Ishikawa (cell line): Measurements from ENCODE around the gene RNF11.

Experiments
- CEBPB ChIP-seq: IDR thresholded peaks from 2 replicates; pipeline ENCODE4 v1.6.1; 2012
- CREB1 ChIP-seq: IDR thresholded peaks from 2 replicates; pipeline ENCODE4 v1.6.1; 2012; ENCODE audit warnings: low read depth
- EGR1 ChIP-seq: IDR thresholded peaks from 2 replicates; pipeline ENCODE4 v1.6.1; 2012
- EP300 ChIP-seq: IDR thresholded peaks from 2 replicates; pipeline ENCODE4 v1.6.1; 2012; ENCODE audit warnings: borderline replicate concordance
- FOXM1 ChIP-seq: IDR thresholded peaks from 2 replicates; pipeline ENCODE4 v1.6.1; 2012; ENCODE audit warnings: low read depth, borderline replicate concordance
- NFIC ChIP-seq: IDR thresholded peaks from 2 replicates; pipeline ENCODE4 v1.6.1; 2012
- RAD21 ChIP-seq: IDR thresholded peaks from 2 replicates; pipeline ENCODE4 v1.6.1; 2012; ENCODE audit warnings: low read depth
- TAF1 ChIP-seq: IDR thresholded peaks from 2 replicates; pipeline ENCODE4 v1.6.1; 2012; ENCODE audit warnings: low read depth, mild to moderate bottlenecking
- TCF12 ChIP-seq: IDR thresholded peaks from 2 replicates; pipeline ENCODE4 v1.6.1; 2012; ENCODE audit warnings: low read depth
- TEAD4 ChIP-seq: IDR thresholded peaks from 2 replicates; pipeline ENCODE4 v1.6.1; 2012
- YY1 ChIP-seq: IDR thresholded peaks from 2 replicates; pipeline ENCODE4 v1.6.1; 2012; ENCODE audit warnings: low read depth
- ZBTB7A ChIP-seq: IDR thresholded peaks from 2 replicates; pipeline ENCODE4 v1.6.1; 2012; ENCODE audit warnings: low read depth
- TF ChIP-seq, protein P1 (sequence below): IDR thresholded peaks from 2 replicates; pipeline ENCODE4 v1.6.1; 2012
- TF ChIP-seq, protein P2 (sequence below): IDR thresholded peaks from 2 replicates; pipeline ENCODE4 v1.6.1; 2012; ENCODE audit warnings: low read depth, mild to moderate bottlenecking

RNF11 gene

DNA sequence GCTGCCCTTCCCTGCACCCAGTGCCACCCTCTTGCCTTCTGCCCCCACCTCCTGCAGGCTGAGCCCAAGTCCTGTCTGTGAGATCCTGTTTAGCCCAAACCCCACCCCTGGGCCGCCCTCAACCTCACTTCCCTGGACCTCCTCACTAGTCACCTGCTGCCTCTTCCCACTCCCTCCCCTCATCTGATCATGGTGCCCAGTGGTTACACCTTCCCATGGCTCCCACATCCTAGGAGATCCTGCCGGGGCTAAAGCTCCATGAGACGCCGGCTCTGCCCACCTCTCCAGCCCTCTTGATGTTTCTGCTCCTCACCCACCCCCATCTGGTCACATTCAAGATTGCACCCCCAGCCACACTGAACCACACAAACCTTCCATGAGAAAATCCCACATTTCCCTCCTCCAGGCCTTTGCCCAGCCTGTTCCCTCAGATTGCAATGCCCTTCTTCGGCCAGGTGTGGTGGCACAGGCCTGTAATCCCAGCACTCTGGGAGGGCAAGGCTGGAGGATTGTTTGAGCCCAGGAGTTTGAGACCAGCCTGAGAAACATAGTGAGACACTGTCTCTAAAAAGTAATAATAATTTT is 77.3 kb downstream of the RNF11 start:
- no peak for TF ChIP-seq CREB1
- no peak for TF ChIP-seq EP300
- TF ChIP-seq, protein P1, sequence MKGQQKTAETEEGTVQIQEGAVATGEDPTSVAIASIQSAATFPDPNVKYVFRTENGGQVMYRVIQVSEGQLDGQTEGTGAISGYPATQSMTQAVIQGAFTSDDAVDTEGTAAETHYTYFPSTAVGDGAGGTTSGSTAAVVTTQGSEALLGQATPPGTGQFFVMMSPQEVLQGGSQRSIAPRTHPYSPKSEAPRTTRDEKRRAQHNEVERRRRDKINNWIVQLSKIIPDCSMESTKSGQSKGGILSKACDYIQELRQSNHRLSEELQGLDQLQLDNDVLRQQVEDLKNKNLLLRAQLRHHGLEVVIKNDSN, result no peak
- peak; percentile 48 for TF ChIP-seq RAD21

DNA sequence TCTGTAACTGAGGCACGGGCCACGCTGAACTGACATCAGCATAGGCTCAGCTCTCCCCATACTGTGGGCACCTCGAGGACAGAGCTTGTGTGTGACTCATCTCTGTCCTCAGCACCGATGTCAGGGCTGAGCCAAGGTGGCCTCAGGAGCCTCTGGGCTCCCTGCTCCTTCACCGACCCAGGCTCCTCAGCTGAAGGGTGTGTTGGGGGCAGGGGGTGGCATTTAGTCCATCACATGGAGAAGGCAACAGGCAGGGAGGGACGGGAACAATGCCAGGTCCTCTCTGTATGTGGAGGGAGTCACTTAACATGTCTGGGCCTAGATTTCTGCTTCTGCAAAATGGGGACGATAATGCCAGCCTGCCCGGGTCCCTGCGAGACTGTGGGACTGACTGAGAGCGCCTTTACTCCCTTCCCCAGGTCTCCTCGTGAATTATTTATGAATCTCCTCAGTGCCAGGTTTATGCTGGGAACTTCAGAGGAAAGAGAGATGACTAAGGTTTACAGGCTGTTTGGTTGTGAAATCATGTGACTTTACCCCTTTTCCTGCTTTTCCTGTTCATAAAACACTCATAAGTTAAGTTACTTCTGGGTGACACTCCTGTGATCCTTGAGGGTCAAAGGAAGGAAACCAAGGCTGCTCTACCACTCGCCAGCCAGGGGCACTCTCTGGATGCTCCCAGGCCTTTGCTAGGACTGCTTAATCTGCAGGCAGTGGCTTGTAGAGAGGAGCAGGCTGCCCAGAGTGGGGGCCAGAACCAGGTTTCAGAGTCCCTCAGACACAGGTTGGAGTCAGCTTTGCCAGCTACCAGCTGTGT is 78.1 kb downstream of the RNF11 start:
- TF ChIP-seq EGR1 (no peak), TAF1 (no peak), ZBTB7A (no peak), NFIC (no peak), FOXM1 (no peak)
- TF ChIP-seq, protein P2, sequence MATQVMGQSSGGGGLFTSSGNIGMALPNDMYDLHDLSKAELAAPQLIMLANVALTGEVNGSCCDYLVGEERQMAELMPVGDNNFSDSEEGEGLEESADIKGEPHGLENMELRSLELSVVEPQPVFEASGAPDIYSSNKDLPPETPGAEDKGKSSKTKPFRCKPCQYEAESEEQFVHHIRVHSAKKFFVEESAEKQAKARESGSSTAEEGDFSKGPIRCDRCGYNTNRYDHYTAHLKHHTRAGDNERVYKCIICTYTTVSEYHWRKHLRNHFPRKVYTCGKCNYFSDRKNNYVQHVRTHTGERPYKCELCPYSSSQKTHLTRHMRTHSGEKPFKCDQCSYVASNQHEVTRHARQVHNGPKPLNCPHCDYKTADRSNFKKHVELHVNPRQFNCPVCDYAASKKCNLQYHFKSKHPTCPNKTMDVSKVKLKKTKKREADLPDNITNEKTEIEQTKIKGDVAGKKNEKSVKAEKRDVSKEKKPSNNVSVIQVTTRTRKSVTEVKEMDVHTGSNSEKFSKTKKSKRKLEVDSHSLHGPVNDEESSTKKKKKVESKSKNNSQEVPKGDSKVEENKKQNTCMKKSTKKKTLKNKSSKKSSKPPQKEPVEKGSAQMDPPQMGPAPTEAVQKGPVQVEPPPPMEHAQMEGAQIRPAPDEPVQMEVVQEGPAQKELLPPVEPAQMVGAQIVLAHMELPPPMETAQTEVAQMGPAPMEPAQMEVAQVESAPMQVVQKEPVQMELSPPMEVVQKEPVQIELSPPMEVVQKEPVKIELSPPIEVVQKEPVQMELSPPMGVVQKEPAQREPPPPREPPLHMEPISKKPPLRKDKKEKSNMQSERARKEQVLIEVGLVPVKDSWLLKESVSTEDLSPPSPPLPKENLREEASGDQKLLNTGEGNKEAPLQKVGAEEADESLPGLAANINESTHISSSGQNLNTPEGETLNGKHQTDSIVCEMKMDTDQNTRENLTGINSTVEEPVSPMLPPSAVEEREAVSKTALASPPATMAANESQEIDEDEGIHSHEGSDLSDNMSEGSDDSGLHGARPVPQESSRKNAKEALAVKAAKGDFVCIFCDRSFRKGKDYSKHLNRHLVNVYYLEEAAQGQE, result no peak
- TF ChIP-seq, protein P1, result 0 out of 2 replicates have a peak, but pooled peaks have one; percentile 15

DNA sequence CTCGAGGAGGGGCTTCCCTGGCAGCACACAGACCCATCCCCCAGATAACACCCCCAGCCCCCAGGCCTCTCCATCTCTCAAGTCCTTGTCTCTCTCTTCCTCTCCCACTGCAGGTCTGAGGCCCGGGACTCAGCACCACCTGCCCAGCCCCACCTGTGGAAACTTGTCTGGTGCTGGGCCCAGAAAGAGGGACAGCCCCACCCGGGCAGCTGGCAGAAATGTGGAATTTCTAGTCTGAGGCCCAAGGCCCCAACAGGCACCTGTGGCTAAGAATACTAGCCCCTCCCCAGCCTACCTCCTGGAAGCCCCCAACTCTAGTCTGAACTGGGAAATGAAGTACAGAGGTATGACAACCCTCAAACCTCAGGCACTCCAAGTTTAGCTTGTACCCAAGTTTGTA is 78.9 kb downstream of the RNF11 start:
- TF ChIP-seq CREB1 (no peak), TCF12 (no peak)
- TF ChIP-seq, protein P2, result no peak

DNA sequence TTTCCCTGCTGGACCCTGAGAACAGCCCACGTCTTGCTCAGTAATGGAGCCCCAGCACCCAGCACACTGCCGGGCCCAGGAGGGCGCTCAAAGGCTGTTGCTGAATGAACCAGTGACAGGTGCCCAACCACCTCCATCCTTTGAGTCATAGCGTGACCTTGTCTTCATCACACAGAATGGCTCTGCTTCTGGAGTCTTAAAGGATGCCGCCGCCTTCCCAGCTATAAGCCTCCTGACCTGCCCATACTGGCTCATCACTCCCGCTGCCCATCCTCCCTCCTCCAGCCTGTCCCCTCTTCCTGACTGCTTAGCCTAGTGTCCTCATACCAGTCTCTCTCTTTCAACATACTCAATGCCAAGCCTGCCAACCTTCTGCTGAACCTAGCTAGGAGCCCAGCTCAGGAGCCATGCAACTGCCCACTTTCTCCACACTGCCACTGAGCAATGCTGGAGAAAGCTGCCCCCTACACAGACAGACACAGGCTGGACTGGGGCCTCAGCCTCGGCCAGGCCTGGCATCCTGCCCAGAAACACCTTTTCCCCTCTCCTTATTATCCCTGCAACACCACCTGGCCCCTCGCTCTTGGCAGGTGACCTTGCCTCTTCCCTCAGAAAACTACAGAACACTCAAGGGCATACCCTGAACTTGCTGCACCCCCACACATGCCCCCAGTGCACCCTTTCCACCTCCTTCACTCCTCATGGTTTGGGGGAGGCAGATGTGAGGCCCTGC is 80.2 kb downstream of the RNF11 start:
- no peak for TF ChIP-seq CEBPB

DNA sequence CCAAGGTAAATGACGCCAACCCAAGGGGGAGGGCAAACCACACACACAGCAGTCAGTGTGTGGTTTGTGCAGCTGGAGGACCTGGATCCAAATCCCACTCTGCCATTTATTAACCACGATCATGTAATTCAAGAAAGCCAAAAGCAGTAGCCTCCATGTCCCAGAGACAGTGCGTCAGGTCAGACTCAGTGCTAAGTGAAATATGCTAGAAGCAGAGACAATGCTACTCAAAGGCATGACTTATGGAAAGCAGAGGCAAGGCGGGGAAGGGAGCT is 80.7 kb downstream of the RNF11 start:
- TF ChIP-seq TEAD4 (no peak), NFIC (no peak), CREB1 (no peak), YY1 (no peak), RAD21 (no peak), EGR1 (no peak), TCF12 (no peak), CEBPB (no peak), ZBTB7A (no peak), EP300 (no peak)
- TF ChIP-seq, protein P2, result no peak
- TF ChIP-seq, protein P1, result no peak
